ENCODE measurements around the gene TLCD1. TPM values are rescaled to one million over a fixed set of nuclear protein-coding genes. Genes with fewer than 3 reads are reported as not detected.

Gene TLCD1
- total RNA-seq, 1 donor from 2014 or later, result 2.4 TPM

- Mint-ChIP-seq H3K4me1 (ENCODE audit: unreplicated experiment) (peaks cover 12% of the 10 kb centered on the region), H3K36me3 (ENCODE audit: low read depth, unreplicated experiment) (peaks cover 69% of the 10 kb centered on the region), H3K4me3 (ENCODE audit: unreplicated experiment) (no peak overlapping the region), H3K27ac (ENCODE audit: unreplicated experiment) (no peak overlapping the region), H3K27me3 (ENCODE audit: unreplicated experiment) (peaks cover 10% of the 10 kb centered on the region), H3K9me3 (ENCODE audit: unreplicated experiment) (no peaks in the 10 kb centered on the region)
- TF ChIP-seq CTCF (IDR thresholded peaks at IDR 0.05; ENCODE audit: unreplicated experiment), result no peak
- DNase-seq (ENCODE audit: low spot score), result no peak
Observed at GRCh38 chr17:28700830-28701492, 25.1 kb downstream of the TLCD1 start.

- H3K36me3 Mint-ChIP-seq (ENCODE audit: low read depth, unreplicated experiment), result peaks cover 73% of the 10 kb centered on the region
Observed at GRCh38 chr17:28700278-28700677, 25.8 kb downstream of the TLCD1 start.

GRCh38 chr17:28698253-28698941 is 27.6 kb downstream of the TLCD1 start:
- H3K4me3 Mint-ChIP-seq (ENCODE audit: unreplicated experiment), result peak overlapping the region; percentile 57
- H3K36me3 Mint-ChIP-seq (ENCODE audit: low read depth, unreplicated experiment), result peaks cover 79% of the 10 kb centered on the region
- H3K27me3 Mint-ChIP-seq (ENCODE audit: unreplicated experiment), result peaks cover 7% of the 10 kb centered on the region
- DNase-seq (ENCODE audit: low spot score), result no peak
- TF ChIP-seq CTCF (IDR thresholded peaks at IDR 0.05; ENCODE audit: unreplicated experiment), result no peak
- H3K4me1 Mint-ChIP-seq (ENCODE audit: unreplicated experiment), result peaks cover 12% of the 10 kb centered on the region
- H3K27ac Mint-ChIP-seq (ENCODE audit: unreplicated experiment), result peak overlapping the region; percentile 30
- H3K9me3 Mint-ChIP-seq (ENCODE audit: unreplicated experiment), result no peaks in the 10 kb centered on the region

More at GRCh38 chr17:28700278-28700677, 25.8 kb downstream of the TLCD1 start:
- no peaks in the 10 kb centered on the region for H3K9me3 Mint-ChIP-seq (ENCODE audit: unreplicated experiment)
- H3K4me1 Mint-ChIP-seq (ENCODE audit: unreplicated experiment), result peaks cover 12% of the 10 kb centered on the region
- TF ChIP-seq CTCF (IDR thresholded peaks at IDR 0.05; ENCODE audit: unreplicated experiment), result no peak
- H3K27me3 Mint-ChIP-seq (ENCODE audit: unreplicated experiment), result peaks cover 10% of the 10 kb centered on the region
- H3K4me3 Mint-ChIP-seq (ENCODE audit: unreplicated experiment), result no peak overlapping the region
- no peak overlapping the region for H3K27ac Mint-ChIP-seq (ENCODE audit: unreplicated experiment)
- no peak for DNase-seq (ENCODE audit: low spot score)

GRCh38 chr17:28693869-28694268 is 32.2 kb downstream of the TLCD1 start:
- H3K9me3 Mint-ChIP-seq (ENCODE audit: unreplicated experiment), result no peaks in the 10 kb centered on the region
- peaks cover 3% of the 10 kb centered on the region for H3K4me1 Mint-ChIP-seq (ENCODE audit: unreplicated experiment)
- DNase-seq (ENCODE audit: low spot score), result no peak
- H3K27me3 Mint-ChIP-seq (ENCODE audit: unreplicated experiment), result peaks cover 3% of the 10 kb centered on the region
- peaks cover 54% of the 10 kb centered on the region for H3K36me3 Mint-ChIP-seq (ENCODE audit: low read depth, unreplicated experiment)
- H3K27ac Mint-ChIP-seq (ENCODE audit: unreplicated experiment), result no peak overlapping the region
- no peak for TF ChIP-seq CTCF (IDR thresholded peaks at IDR 0.05; ENCODE audit: unreplicated experiment)
- no peak overlapping the region for H3K4me3 Mint-ChIP-seq (ENCODE audit: unreplicated experiment)

GRCh38 chr17:28689011-28689410 is 37.0 kb downstream of the TLCD1 start:
- no peaks in the 10 kb centered on the region for H3K4me1 Mint-ChIP-seq (ENCODE audit: unreplicated experiment)
- H3K27me3 Mint-ChIP-seq (ENCODE audit: unreplicated experiment), result peaks cover 4% of the 10 kb centered on the region
- H3K36me3 Mint-ChIP-seq (ENCODE audit: low read depth, unreplicated experiment), result peaks cover 51% of the 10 kb centered on the region
- H3K27ac Mint-ChIP-seq (ENCODE audit: unreplicated experiment), result no peak overlapping the region
- no peak for DNase-seq (ENCODE audit: low spot score)
- H3K9me3 Mint-ChIP-seq (ENCODE audit: unreplicated experiment), result no peaks in the 10 kb centered on the region
- no peak for TF ChIP-seq CTCF (IDR thresholded peaks at IDR 0.05; ENCODE audit: unreplicated experiment)
- peak overlapping the region; percentile 31 for H3K4me3 Mint-ChIP-seq (ENCODE audit: unreplicated experiment)

Measured in endothelial cell (in vitro differentiated cells).